SK-N-SH (cell line): ENCODE measurements around the gene LRRC51. TPM values are rescaled to one million over a fixed set of nuclear protein-coding genes. Genes with fewer than 3 reads are reported as not detected.

Experiments
- CTCF ChIA-PET: fragments of 300-600, 350-600 bp; formaldehyde crosslinking; extraction: SDS; loops from one replicate; lab custom pipeline; 2021; lab: Yijun Ruan, JAX
- POLR2A ChIA-PET: fragments of 350-600 bp; sonication (Branson Sonifier 250); formaldehyde crosslinking; extraction: SDS; loops from one replicate; lab custom pipeline; 2020; ENCODE audit warnings: antibody characterized with exemption, inconsistent platforms; lab: Yijun Ruan, JAX
- DNase-seq: peaks from one replicate; pipeline ENCODE4 v3.0.0; 2012
- H2AFZ ChIP-seq: fragments of 200-600 bp; sonication (generic); 2 replicates; pipeline ENCODE4 v1.8.1; 2016; ENCODE audit warnings: antibody characterized with exemption, mild to moderate bottlenecking, low read depth
- H3F3A ChIP-seq: fragments of 200-600 bp; sonication (generic); replicated peaks from 2 replicates; pipeline ENCODE3; 2016; ENCODE audit warnings: antibody characterized with exemption, mild to moderate bottlenecking; ENCODE audit not compliant: insufficient read depth
- H3K27ac ChIP-seq, 2 experiments: fragments of 200-500 bp in 1 of 2; fragments of 200-600 bp in 1 of 2; sonication (Bioruptor generic) in 1 of 2; sonication (generic), shearing (Covaris generic) in 1 of 2; 2 replicates each; pipeline versions ENCODE4 v1.5.1 to v1.6.1; 2014 to 2016; ENCODE audit warnings: low read depth in 2 of 2, inconsistent platforms in 1 of 2, low read length in 1 of 2, mild to moderate bottlenecking in 1 of 2, mixed read lengths in 1 of 2
- H3K27me3 ChIP-seq: fragments of 200-600 bp; sonication (generic), shearing (Covaris generic); 2 replicates; pipeline ENCODE4 v1.6.1; 2016; ENCODE audit warnings: mixed run types; ENCODE audit not compliant: insufficient read depth
- H3K36me3 ChIP-seq, 2 experiments: fragments of 200-500 bp in 1 of 2; fragments of 200-600 bp in 1 of 2; sonication (Bioruptor generic) in 1 of 2; sonication (generic) in 1 of 2; replicated peaks in 1 of 2; 2 replicates each; pipeline versions ENCODE3 to v1.5.1; 2014 to 2016; ENCODE audit warnings: low read length in 1 of 2, mild to moderate bottlenecking in 1 of 2; ENCODE audit not compliant: insufficient read depth in 2 of 2, control insufficient read depth in 1 of 2
- H3K4me1 ChIP-seq, 2 experiments: fragments of 200-500 bp in 1 of 2; fragments of 200-600 bp in 1 of 2; sonication (Bioruptor generic) in 1 of 2; sonication (generic), shearing (Covaris generic) in 1 of 2; 2 replicates each; pipeline versions ENCODE4 v1.5.1 to v1.6.1; 2014 to 2016; ENCODE audit warnings: low read depth in 1 of 2, low read length in 1 of 2, mixed run types in 1 of 2; ENCODE audit not compliant: insufficient read depth in 2 of 2, control insufficient read depth in 1 of 2
- H3K4me2 ChIP-seq: fragments of 200-600 bp; sonication (generic), shearing (Covaris generic); 2 replicates; pipeline ENCODE4 v1.6.1; 2017; ENCODE audit warnings: mixed run types
- H3K4me3 ChIP-seq, 2 experiments: fragments of 200-500 bp in 1 of 2; fragments of 200-600 bp in 1 of 2; sonication (Bioruptor generic) in 1 of 2; sonication (generic), shearing (Covaris generic) in 1 of 2; 2 replicates each; pipeline versions ENCODE4 v1.5.1 to v1.8.1; 2014 to 2016; ENCODE audit warnings: low read depth in 2 of 2, inconsistent platforms in 1 of 2, low read length in 1 of 2, mild to moderate bottlenecking in 1 of 2, mixed read lengths in 1 of 2, moderate library complexity in 1 of 2
- H3K79me2 ChIP-seq: fragments of 200-600 bp; sonication (generic); 2 replicates; pipeline ENCODE4 v1.8.1; 2017; ENCODE audit warnings: mild to moderate bottlenecking; ENCODE audit not compliant: insufficient read depth
- H3K9ac ChIP-seq: fragments of 200-600 bp; sonication (generic); 2 replicates; pipeline ENCODE4 v1.6.1; 2017; ENCODE audit warnings: mixed run types
- H3K9me2 ChIP-seq: fragments of 200-600 bp; sonication (generic); 2 replicates; pipeline ENCODE4 v1.6.1; 2017; ENCODE audit warnings: mixed run types
- H3K9me3 ChIP-seq: fragments of 200-600 bp; sonication (generic); 2 replicates; pipeline ENCODE4 v1.6.1; 2017; ENCODE audit warnings: mixed run types, mild to moderate bottlenecking, moderate library complexity
- H4K20me1 ChIP-seq: fragments of 200-600 bp; sonication (generic); 2 replicates; pipeline ENCODE4 v1.6.1; 2017; ENCODE audit warnings: mild to moderate bottlenecking, mixed run types; ENCODE audit not compliant: insufficient read depth
- EP300 ChIP-seq, 2 experiments: IDR thresholded peaks; 2 replicates each; pipeline versions ENCODE4 v1.4.0 to v1.6.1; 2012; ENCODE audit warnings: borderline replicate concordance in 1 of 2, low read depth in 1 of 2, low read length in 1 of 2
- FOXM1 ChIP-seq: IDR thresholded peaks from 2 replicates; pipeline ENCODE4 v1.4.0; 2012; ENCODE audit warnings: low read depth, mild to moderate bottlenecking
- JUND ChIP-seq: IDR thresholded peaks from 2 replicates; pipeline ENCODE4 v1.4.0; 2012
- RXRA ChIP-seq: IDR thresholded peaks from 2 replicates; pipeline ENCODE4 v1.4.0; 2012; ENCODE audit warnings: low read depth, mild to moderate bottlenecking, borderline replicate concordance
- SIN3A ChIP-seq: IDR thresholded peaks from 2 replicates; pipeline ENCODE4 v1.6.1; 2012; ENCODE audit warnings: low read depth, mild to moderate bottlenecking, low read length, moderate library complexity, borderline replicate concordance
- USF2 ChIP-seq: fragments of 150-350 bp; IDR thresholded peaks from 2 replicates; pipeline ENCODE4 v1.6.1; 2017; ENCODE audit warnings: antibody characterized with exemption, low read length, low read depth, borderline replicate concordance
- WGBS: methylation state at CpG from one replicate; pipeline ENCODE4 v1.1.6; 2017; ENCODE audit warnings: low lambda C conversion rate; 5-methylcytosine and 5-hydroxymethylcytosine counted together
- polyA plus RNA-seq, 3 experiments: library from polyadenylated mRNA; depleted of rRNA; stranded (reverse); fragments of >200 nt; gene quantifications; 2 replicates each; pipeline ENCODE4 v1.2.3, GENCODE V29; 2012

Gene LRRC51
- polyA plus RNA-seq, 1 of the 3 experiments (the other 2 are of a cell fraction) = 7.3 TPM

- Histone ChIP-seq H3K9me3 (no peaks in the 10 kb centered on the region), H3K27me3 (no peaks in the 10 kb centered on the region), H3K4me3 (no peak overlapping the region), H2AFZ (no peak overlapping the region), H4K20me1 (no peaks in the 10 kb centered on the region), H3K79me2 (peaks cover 32% of the 10 kb centered on the region), H3K9me2 (no peaks in the 10 kb centered on the region), H3F3A (no peaks in the 10 kb centered on the region), H3K27ac (peak overlapping the region in 1 of 2 experiments; percentile 88; a peak in 1 of 4 replicates), H3K36me3 (peaks cover 0 to 6% of the 10 kb centered on the region in 2 experiments), H3K9ac (no peak overlapping the region), H3K4me1 (peaks cover 8 to 23% of the 10 kb centered on the region in 2 experiments; a peak in 3 of 4 replicates), H3K4me2 (no peak overlapping the region)
- WGBS = 100% methylated on average over 3 of the region's 3 CpGs
- ChIA-PET POLR2A (interaction anchor here (1.0 to 1.6 kb wide), 2 partner anchors 9 to 41 kb away, joined by 3 to 6 read pairs; no protein-coding TSS in a partner anchor), CTCF (interaction anchor here (0.8 to 7.8 kb wide), 6 partner anchors 9 to 349 kb away, joined by 3 to 99 read pairs (median 5); no protein-coding TSS in a partner anchor)
- no peak for DNase-seq
- TF ChIP-seq FOXM1 (no peak), SIN3A (no peak)
Measured at GRCh38 chr11:72081821-72082453, 1.3 kb downstream of the LRRC51 start.

- Histone ChIP-seq H3K27ac (peak overlapping the region in 1 of 2 experiments; percentile 44; a peak in 2 of 4 replicates), H3K27me3 (no peaks in the 10 kb centered on the region), H3K36me3 (peaks cover 0 to 17% of the 10 kb centered on the region in 2 experiments), H3K9me3 (no peaks in the 10 kb centered on the region), H2AFZ (no peak overlapping the region), H3K4me1 (peaks cover 5 to 29% of the 10 kb centered on the region in 2 experiments; a peak in 3 of 4 replicates), H3K4me3 (no peak overlapping the region), H3K9ac (no peak overlapping the region), H3K4me2 (no peak overlapping the region), H3K9me2 (no peaks in the 10 kb centered on the region), H4K20me1 (no peaks in the 10 kb centered on the region), H3K79me2 (peaks cover 18% of the 10 kb centered on the region), H3F3A (peaks cover 3% of the 10 kb centered on the region)
- ChIA-PET CTCF (interaction anchor here (1.2 to 7.8 kb wide), 5 partner anchors 20 to 106 kb away, joined by 3 to 99 read pairs (median 21); no protein-coding TSS in a partner anchor), POLR2A (no interaction called here)
- no peak for DNase-seq
- TF ChIP-seq JUND (no peak), RXRA (no peak)
- 90% methylated on average over 2 of the region's 2 CpGs for WGBS
Measured at GRCh38 chr11:72083414-72083813, 2.8 kb downstream of the LRRC51 start.

- CTCF ChIA-PET = interaction anchor here (1.2 to 7.8 kb wide), 7 partner anchors 16 to 349 kb away, joined by 3 to 99 read pairs (median 5); no protein-coding TSS in a partner anchor
- Histone ChIP-seq H3K36me3 (peaks cover 0 to 23% of the 10 kb centered on the region in 2 experiments), H4K20me1 (no peaks in the 10 kb centered on the region), H3K27ac (peak overlapping the region in 1 of 2 experiments; percentile 44; a peak in 2 of 4 replicates), H3K79me2 (peaks cover 11% of the 10 kb centered on the region), H3K9me2 (no peaks in the 10 kb centered on the region), H3K9ac (no peak overlapping the region), H3K9me3 (no peaks in the 10 kb centered on the region), H3F3A (peaks cover 3% of the 10 kb centered on the region), H3K27me3 (no peaks in the 10 kb centered on the region), H3K4me3 (no peak overlapping the region)
- TF ChIP-seq EP300 (IDR thresholded peaks at IDR 0.05; ENCODE audit: borderline replicate concordance in 1 of 2, low read depth in 1 of 2, low read length in 1 of 2) (peak in 1 of 2 experiments; percentile 18; a peak in 1 of 4 replicates), USF2 (no peak)
- TF ChIP-seq, all 33 proteins: peak for 1
- Histone ChIP-seq H3K4me2 (no peak overlapping the region), H3K4me1 (peaks cover 0 to 33% of the 10 kb centered on the region in 2 experiments; a peak in 3 of 4 replicates), H2AFZ (no peak overlapping the region)
- POLR2A ChIA-PET = interaction anchor here (0.6 to 1.6 kb wide), 3 partner anchors 36 to 160 kb away, joined by 4 to 5 read pairs (median 4); partner anchors contain the start of gene PHOX2A
- WGBS = 75% methylated on average over 4 of the region's 4 CpGs
- DNase-seq = no peak
Measured at GRCh38 chr11:72084076-72084475, 3.4 kb downstream of the LRRC51 start.
